NK-92 (cell line): ENCODE data around the gene NDUFA8.
"Not testable (repeated sequence)": the region's sequence is repeated elsewhere in the genome, so short reads cannot be mapped to it uniquely, and the experiment has no call there.

Experiments used
- DNase-seq: peaks from one replicate; lab custom pipeline; 2025; ENCODE audit not compliant: unreplicated experiment; lab: John Stamatoyannopoulos, UW

Gene NDUFA8

DNA sequence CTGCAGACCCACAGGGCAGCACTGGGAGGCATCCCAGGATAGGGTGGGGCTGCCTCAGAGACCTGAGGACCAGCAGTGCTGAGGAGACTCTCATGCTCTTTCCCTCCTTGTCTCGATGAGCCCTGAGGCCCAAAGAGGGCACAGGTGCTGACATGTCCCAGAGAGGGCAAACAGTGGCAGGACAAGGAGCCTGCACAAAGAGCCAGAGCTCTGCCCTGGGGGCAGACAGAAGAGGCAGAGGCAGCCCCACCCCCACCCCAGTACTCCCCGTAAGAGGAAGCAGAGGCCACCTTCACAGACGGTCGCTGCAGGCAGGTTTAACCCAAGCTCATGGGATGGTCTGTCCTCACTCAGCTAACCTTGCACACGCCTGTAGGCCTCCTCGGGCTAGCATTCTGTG is 37.1 kb downstream of the NDUFA8 start:
- DNase-seq: no peak

DNA sequence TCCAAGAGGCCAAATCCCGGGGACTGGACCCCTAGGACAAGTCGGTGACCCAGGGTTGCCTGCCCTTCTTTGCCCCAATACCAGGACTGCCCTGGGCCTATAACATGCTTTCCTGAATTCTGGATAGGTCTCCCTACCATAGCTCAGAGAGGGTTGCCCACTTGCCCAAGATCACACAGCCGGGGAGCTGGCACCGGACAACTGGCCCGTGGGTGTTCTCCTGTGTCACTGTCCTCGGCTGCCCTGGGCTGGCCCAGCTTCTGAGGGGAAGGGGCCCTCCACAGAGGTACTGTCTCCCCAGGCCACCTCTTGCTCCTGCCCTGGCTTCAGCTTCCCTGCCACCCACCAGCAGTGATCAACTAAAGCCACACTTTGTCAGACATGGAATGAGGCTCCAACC is 37.6 kb downstream of the NDUFA8 start:
- DNase-seq: no peak

DNA sequence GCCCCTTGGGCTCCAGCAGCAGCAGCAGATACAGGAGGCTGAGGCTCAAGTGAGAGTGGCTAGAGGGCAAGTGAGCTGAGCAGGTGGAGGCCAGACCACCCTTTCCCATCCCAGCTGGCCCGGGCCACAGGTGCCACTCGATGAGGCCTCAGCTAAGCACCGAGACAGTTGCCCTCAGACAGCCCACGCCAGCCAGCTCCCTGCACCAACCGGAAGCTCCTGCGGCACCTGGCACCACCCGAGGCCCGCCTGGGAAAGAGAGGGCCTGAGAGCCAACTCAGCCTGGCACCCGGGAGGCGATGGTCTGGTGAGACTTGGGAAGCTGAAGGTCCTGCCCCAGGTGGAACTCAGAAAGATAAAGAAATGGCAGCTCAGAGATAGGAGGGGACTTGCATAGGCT is 38.2 kb downstream of the NDUFA8 start:
- DNase-seq: no peak

DNA sequence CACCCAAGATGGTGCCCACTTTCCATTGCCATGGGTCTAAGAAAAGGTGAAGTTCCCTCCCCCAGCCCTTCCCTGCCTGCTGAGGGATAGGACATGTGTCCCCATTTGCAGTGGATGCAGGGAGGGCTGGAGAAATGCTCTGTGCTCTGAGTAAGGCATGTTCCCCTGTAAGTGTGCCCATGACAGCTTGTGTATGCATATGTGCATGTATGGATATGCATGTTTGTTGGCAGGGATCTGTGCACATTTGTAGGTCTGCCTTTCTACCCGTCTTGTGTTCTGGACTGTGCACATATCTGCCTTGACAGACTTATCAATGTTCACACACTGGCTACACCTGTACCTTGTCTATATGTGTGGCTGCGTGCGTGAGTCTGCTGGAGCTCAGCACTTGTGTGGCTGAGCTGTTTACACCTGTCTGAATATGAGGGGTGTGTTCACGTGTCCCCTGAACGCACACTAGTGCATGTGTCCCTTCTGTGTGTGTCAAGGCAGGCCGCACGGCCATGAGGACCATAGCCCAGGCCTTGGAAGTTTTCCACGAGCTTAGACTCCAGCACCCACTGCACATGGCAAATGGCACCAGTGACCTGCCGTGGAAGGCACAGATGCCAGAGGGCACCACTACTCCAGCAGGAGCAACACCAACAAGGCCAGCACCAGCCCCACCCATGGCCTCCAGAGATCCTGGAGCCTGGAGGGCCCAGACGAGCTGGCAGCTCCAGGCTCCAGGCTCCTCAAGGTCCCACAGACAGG is 39.1 kb downstream of the NDUFA8 start:
- DNase-seq: no peak

DNA sequence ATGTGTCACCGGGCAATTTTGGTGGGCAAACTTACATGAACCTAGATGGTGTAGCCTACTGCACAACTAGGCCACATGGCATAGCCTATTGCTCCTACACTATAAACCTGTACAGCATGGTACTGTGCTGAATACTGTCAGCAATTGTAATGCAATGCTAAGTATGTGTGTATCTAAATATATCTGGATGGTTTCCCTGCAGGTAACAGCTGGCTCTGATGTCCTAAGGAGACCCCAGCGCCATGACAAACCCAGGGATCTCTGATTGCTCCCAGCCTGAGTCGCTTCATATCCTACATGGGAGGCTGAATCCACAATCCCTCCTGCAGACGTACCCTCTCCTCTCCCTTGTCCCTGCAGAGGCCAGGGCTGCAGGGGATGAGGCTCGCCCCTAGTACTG is 39.9 kb downstream of the NDUFA8 start:
- DNase-seq: no peak

DNA sequence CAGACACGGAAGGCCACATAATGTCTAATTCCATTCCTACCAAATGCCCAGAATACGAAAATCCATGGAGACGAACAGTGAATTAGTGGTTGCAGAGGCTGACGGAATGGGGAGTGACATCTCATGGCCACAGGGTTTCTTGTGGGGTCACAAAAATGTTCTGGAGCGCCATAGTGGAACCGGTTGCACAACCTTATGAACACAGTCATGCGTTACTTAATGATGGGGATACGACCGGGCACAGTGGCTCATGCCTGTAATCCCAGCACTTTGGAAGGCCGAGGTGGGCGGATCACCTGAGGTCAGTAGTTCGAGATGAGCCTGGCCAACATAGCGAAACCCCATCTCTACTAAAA is 40.4 kb downstream of the NDUFA8 start:
- DNase-seq: no peak

DNA sequence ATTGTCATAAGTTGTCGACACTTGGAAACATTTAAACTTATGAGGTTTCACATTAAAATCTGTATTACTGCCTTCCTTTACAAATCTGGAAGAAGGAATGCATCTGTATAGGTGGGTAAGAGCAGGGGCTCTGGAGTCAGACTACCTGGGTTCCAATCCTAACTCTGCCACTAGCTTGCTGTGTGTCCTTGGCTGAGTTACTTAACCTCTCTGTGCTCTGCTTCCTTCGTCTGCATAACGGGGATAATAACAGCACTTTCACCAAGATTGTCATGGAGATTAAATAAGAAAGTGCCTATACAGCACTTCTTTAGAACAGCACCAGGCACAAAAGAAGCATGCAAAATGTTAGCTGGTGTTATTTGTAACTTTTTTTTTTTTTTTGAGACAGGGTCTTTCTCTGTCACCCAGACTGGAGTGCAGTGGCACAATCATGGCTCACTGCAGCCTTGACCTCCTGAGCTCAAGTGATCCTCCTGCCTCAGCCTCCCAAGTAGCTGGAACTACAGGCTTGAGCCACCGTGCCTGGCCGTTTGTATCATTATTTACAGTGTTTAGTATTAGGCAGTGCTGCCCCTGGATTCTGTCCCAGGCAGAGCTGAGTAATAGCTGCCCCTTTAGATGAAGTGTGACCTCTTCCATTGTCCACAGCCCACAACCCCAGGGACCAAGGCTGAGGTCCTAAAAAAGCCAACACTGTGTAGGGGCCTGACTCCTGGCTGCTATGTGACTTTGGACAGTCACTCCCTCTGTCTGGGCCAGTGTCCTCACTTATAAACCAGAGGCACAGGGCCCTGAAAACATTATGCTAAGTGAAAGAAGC is 41.0 kb downstream of the NDUFA8 start:
- DNase-seq: no peak

DNA sequence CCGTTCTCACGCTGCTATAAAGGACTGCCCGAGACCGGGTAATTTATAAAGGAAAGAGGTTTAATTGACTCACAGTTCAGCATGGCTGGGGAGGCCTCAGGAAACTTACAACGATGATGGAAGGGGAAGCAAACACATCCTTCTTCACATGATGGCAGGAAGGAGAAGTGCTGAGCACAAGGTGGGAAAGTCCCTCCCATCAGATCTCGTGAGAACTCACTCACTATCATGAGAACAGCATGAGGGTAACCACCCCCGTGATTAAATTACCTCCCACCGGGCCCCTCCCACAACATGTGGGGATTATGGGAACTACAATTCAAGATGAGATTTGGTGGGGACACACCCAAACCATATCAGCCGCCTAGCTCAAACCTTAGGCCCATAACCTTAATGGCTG is 42.3 kb downstream of the NDUFA8 start:
- not testable (repeated sequence) for DNase-seq

DNA sequence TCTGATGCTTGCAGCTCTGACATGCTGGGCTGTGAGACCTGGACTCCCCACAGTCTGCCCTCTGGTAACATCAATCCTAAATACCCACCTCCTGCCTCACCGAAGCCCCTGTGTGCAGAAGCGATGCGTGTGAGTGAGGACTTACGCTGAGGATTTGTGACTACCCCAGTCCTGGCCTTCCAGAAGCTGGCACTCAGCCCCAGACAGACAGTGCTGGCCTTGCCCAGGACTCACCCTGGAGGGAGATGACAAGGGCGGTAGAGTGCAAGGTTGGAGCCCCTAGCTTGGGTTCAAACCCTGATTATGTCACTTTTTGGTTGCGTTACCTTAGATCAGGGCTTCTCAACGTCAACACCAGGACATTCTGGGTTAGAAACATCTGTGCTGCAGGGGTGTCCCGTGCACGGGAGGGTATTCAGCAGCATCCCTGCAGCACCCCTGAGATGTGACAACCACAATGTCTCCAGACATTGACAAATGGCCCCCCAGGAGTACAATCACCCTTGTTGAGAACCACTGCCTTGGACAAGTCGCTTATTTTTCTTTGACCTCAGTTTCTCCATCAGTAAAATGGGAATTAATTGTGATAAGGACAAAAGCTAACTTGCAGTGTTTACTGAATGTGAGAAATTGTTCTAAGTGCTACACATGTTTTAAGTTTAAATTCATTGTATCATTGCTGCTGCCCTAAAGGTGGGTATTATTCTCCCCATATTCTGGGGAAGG is 43.0 kb downstream of the NDUFA8 start:
- no peak for DNase-seq

DNA sequence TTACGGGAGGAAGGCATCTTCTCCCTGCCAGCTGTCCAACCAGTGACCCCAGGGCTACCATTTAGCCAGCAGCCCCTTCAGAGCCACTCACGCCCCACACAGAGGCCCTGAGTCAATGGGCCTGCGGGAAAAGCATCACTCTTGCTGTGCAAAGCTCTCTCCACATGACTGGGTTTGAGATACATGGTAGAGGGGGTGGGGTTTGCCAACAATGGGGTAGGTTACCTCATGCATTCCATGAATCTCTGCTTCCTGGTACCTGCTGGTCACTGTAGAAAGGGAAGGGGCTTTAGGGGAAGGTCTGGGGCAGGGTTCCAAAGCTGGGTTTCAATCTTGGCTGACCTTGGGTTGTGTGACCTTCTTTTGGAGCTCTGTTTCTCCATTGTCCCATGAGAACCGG is 43.5 kb downstream of the NDUFA8 start:
- no peak for DNase-seq

DNA sequence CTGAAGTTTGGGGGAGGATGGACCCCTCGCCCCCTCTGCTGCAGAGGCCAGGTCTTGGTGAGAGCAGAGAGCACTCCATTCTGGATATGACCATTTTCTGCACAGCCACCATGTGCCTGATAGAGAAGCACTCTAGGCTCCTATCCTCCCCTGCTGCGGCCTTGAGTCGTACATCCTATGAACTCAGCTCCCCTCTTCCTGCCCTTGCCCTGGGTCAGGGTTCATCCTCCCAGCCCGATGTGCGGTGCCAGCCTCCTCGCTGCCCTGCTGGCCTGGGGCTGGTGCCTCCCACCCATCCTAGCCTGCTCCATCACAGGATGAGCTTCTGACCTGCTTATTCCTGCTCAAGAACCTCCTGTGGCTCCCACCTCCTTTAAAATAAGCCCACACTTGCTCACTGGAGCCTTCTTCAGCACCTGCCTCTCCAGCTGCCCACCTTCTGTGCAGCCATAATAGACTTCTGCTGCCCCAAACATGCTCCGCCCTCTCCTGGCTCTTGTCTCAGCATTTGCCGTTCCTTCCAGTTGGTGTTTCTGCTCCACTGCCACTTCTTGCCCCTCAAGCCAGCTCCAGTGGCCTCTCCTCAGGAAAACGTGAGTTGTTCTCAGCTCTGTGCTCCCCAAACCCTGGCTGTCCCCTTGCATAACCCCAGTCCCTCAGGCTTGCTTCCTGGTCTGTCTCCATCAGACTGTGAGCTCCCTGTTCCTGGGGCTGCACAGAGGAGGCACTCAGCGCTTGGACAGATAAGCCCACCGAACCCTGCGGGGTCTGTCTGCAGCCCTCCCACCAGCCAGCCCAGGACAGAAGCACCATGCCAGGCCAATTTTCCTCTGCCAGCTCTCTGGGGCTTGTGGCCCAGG is 44.2 kb downstream of the NDUFA8 start:
- DNase-seq: no peak

DNA sequence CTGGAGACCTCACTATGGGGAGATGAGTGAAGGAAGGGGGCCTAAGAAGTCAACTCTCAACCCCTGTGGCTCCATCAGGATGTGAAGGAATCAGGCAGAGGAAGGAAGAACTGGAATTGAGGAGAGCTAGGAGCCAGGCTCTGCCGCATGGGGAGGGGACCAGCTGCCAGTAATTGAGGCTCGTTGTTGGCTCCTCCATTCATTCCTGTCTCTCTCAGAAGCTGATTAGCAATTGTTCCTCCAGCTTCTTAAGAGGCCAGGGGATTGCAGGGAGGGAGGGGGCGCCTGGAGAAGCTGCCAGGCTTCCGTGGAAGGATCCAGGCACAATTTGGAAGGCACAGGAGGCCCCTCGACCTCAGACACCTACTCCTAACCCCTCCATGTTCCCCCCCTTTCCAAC is 46.0 kb downstream of the NDUFA8 start:
- no peak for DNase-seq

DNA sequence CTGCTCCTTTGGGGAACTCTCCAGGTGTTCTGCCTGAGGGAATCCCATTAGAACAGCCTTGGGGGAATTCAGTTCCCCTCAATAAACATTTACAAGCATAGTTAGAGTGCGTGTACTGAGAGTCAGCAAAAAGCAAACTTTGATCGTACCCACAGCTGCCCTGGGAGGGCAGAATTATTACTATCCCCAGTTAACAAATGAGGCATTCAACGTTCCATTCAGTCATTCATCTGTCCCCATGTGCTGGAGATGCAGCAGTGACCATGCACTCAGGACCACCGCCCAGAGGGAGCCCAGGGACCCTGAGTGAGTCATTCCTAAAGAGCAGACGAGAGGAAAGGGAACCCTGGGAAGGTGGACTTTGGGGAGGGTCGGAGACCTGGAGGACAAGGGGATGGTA is 47.3 kb downstream of the NDUFA8 start:
- no peak for DNase-seq

DNA sequence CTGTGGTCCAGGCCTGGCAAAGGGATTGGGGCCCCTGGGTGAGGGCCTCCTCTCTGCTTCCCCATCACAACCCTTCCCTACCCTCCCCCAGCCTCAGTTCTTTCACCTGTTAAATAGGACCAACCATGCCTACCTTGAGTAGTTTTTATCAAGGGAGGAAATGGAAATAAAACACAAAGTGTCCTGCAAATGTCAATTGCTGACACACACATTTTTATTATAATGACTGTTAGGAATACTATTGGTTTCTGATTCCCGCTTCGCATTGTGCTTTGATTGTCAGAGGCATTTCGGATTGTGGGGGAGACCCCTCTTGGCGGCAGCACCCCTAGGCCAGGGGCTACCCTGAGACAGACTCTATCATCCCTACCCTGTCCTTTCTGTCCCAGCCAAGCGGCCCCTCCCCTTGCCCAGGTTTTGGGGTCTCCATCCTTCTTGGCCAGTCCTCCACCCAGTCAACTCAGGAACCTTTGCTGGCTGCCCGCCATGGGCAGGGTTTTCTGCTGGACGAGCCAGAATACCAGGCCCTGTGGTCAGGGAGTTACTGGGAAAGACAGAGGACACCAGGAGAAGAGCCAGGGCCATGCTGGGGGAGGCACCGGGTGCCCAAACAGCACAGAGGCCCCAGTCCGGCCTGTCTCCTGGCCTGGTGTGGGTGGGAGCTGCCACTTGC is 48.0 kb downstream of the NDUFA8 start:
- DNase-seq: no peak

DNA sequence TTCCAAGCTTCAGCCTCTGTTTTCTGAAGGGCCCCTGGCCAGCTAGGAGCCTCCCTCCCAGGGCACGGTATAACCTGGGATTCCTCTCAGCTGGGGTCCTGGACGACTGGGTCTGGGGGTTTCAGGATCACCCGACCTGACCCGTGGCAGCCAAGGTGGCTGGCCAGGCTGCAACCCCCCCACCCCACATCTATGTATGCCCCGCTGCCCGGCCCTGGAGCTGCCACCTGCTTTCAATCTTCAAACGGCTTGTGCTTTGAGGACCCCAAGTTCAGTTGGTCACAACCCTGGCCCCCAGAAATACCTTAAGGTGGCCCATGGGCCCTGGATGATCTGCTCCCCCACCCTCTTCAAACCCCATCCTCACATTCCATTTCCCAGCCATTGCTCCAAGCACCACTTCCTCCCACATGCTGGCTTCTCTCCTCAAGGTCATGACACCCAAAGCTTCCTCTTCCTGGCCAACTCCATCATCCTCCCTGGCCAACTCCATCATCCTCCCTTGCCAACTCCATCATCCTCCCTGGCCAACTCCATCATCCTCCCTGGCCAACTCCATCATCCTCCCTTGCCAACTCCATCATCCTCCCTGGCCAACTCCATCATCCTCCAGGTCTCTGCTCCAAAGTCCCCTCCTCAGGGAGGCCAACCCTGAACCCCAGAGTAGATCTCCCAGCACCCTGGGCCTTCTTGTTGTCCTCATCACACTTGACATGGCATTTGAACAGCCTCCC is 49.3 kb downstream of the NDUFA8 start:
- DNase-seq: no peak

DNA sequence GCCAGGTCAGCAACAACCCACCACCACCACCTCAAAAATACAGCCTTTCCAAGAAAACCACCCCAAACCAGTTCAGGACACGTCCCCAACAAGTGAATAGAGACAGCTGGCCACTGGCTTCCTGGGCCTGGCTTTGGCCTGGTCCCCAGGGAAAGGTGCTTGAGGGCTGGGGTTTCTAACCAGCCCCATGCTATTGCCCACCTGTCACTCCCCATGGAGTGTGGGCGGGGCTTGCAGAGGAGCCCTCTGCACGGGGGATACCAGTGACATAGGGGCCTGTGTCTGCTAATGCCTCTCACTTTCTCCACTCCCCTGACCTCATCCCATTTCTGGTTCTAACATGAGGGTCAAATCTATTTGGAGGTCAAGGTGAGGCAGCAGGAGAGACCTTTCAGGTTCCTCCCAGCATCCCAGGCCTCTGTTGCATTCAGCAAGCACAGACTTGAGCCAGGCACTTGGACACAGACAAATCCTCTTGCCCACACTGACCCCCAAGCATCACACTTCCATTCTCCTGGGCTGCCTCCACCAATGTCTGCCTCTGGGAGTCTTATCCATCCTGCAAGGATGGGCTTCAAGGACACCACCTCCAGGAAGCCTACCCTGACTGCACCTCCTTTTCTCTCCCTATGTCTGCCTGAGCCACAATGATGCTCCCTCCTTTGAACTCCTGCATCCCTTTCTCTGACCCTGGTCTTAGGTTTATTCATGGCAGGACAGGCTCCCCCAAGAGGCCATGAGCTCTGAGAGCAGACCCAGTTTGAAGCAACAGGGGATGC is 50.4 kb downstream of the NDUFA8 start:
- no peak for DNase-seq

DNA sequence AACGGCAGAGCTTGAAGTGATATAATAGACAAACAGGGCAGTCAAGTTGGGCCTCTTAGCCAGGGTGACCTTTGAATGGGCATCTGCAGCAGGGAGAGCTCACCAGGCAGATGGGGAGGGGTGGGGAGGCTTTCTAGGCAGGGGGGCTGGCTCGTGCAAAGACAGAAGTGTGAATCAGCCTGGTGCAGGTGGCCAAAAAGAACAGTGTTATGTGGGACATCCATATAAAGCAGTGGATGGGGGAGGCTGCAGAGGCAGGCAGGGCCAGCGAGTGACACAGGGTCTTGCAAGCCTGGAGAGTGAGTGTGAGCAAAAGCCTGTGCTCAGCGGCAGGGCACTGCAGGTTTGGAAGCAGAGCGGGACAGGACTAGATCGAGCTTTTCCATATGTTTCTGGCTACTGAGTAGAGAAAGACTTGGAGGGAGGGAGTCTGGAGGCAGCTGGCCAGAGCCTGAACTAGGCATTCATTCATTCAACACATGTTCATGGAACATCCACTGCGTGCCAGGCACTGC is 52.2 kb downstream of the NDUFA8 start:
- no peak for DNase-seq

DNA sequence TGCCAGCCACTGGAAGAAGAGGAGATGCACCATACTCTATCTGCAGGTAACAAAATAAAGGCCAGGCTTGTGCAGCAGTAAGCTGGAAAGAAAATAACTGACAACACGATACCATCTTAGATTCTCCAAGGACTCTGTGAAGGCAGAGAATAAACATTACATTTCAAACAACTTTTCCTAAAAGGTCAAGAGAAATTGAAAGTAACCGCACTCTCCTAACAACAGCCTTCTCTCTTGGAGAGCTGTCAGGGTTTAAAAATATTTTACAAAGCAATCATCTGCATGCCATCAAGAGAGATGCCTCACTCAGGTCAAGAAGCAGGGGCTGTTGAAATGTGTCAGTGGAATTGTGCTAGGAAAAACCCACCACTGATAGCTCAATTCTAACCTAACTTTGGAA is 53.0 kb downstream of the NDUFA8 start:
- no peak for DNase-seq

DNA sequence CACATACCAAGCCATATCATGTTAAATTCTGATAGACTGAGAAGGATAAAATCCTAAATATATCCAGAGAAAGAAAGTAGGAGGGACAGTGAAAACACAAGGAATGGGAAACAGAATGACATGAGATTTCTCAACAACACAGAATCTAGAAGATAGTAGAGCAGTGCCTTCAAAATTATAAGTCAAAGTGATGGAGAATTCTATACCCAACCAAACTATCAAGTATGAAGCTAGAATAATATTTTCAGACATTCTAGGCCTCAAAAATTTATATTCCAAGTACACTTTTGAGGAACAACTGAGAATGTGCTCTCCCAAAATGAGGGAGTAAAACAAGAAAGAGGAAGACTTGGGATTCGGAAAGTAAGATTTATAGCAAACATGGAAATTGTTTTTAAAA is 55.6 kb downstream of the NDUFA8 start:
- DNase-seq: no peak
